Trophoblast cell (in vitro differentiated cells and primary cell): ENCODE measurements around the gene GLI2.

Source experiments
- DNase-seq, 2 donors: peaks; one replicate each; pipeline ENCODE4 v3.0.0-alpha.2; 2016
- H2AFZ ChIP-seq: 2 replicates; pipeline ENCODE4 v1.6.1; 2013; ENCODE audit warnings: low read length, moderate library complexity, mild to moderate bottlenecking; ENCODE audit not compliant: insufficient read depth, poor library complexity
- H2AK5ac ChIP-seq: 2 replicates; pipeline ENCODE4 v1.6.1; 2013; ENCODE audit warnings: mild to moderate bottlenecking, low read length
- H2BK120ac ChIP-seq: 2 replicates; pipeline ENCODE4 v1.6.1; 2013; ENCODE audit warnings: low read length, mild to moderate bottlenecking, moderate library complexity; ENCODE audit not compliant: insufficient read depth, poor library complexity
- H2BK12ac ChIP-seq: 2 replicates; pipeline ENCODE4 v1.6.1; 2013; ENCODE audit warnings: mild to moderate bottlenecking, low read length, moderate library complexity
- H2BK5ac ChIP-seq: 2 replicates; pipeline ENCODE4 v1.6.1; 2013; ENCODE audit warnings: low read length, low read depth, moderate library complexity, mild to moderate bottlenecking; ENCODE audit not compliant: poor library complexity
- H3K14ac ChIP-seq: 2 replicates; pipeline ENCODE4 v1.6.1; 2013; ENCODE audit warnings: mild to moderate bottlenecking, low read length
- H3K18ac ChIP-seq: 2 replicates; pipeline ENCODE4 v1.6.1; 2013; ENCODE audit warnings: mild to moderate bottlenecking, low read length
- H3K23ac ChIP-seq: 2 replicates; pipeline ENCODE4 v1.6.1; 2013; ENCODE audit warnings: low read length
- H3K27ac ChIP-seq: 2 replicates; pipeline ENCODE4 v1.5.1; 2013; ENCODE audit warnings: low read depth, mild to moderate bottlenecking, inconsistent platforms, low read length, moderate library complexity
- H3K27me3 ChIP-seq: 2 replicates; pipeline ENCODE4 v1.6.1; 2013; ENCODE audit warnings: inconsistent platforms, mild to moderate bottlenecking, low read length, moderate library complexity; ENCODE audit not compliant: insufficient read depth
- H3K36me3 ChIP-seq, 2 experiments: 1 replicate in 1 of 2; 2 replicates in 1 of 2; pipeline ENCODE4 v1.6.1; 2013; ENCODE audit warnings: low read length in 2 of 2, mild to moderate bottlenecking in 2 of 2, moderate library complexity in 1 of 2; ENCODE audit not compliant: insufficient read depth in 2 of 2, control insufficient read depth in 1 of 2
- H3K4ac ChIP-seq: 2 replicates; pipeline ENCODE4 v1.6.1; 2013; ENCODE audit warnings: low read depth, mild to moderate bottlenecking, low read length, moderate library complexity
- H3K4me1 ChIP-seq, 2 experiments: 1 replicate in 1 of 2; 2 replicates in 1 of 2; pipeline ENCODE4 v1.6.1; 2013; ENCODE audit warnings: low read length in 2 of 2, mild to moderate bottlenecking in 2 of 2, moderate library complexity in 1 of 2; ENCODE audit not compliant: insufficient read depth in 2 of 2, control insufficient read depth in 1 of 2
- H3K4me2 ChIP-seq: 2 replicates; pipeline ENCODE4 v1.6.1; 2013; ENCODE audit warnings: inconsistent platforms, mild to moderate bottlenecking, low read length, moderate library complexity
- H3K4me3 ChIP-seq: 2 replicates; pipeline ENCODE4 v1.5.1; 2013; ENCODE audit warnings: mild to moderate bottlenecking, low read depth, low read length, inconsistent platforms
- H3K79me1 ChIP-seq: one replicate; pipeline ENCODE4 v1.6.1; 2013; ENCODE audit warnings: low read length
- H3K79me2 ChIP-seq: 2 replicates; pipeline ENCODE4 v1.6.1; 2013; ENCODE audit warnings: low read length, mild to moderate bottlenecking; ENCODE audit not compliant: control insufficient read depth, insufficient read depth, poor library complexity
- H3K9ac ChIP-seq: 2 replicates; pipeline ENCODE4 v1.6.1; 2013; ENCODE audit warnings: mild to moderate bottlenecking, low read length
- H3K9me3 ChIP-seq: 2 replicates; pipeline ENCODE4 v1.6.1; 2013; ENCODE audit warnings: low read depth, mild to moderate bottlenecking, control low read depth, inconsistent platforms, low read length; ENCODE audit not compliant: insufficient read depth
- H4K12ac ChIP-seq: 2 replicates; pipeline ENCODE4 v1.6.1; 2013; ENCODE audit warnings: low read depth, mild to moderate bottlenecking, low read length, moderate library complexity
- H4K8ac ChIP-seq: 2 replicates; pipeline ENCODE4 v1.6.1; 2013; ENCODE audit warnings: low read depth, mild to moderate bottlenecking, low read length, moderate library complexity
- H4K91ac ChIP-seq: one replicate; pipeline ENCODE4 v1.6.1; 2013; ENCODE audit warnings: low read depth, mild to moderate bottlenecking, low read length, moderate library complexity
- WGBS: extraction: QIAGEN DNeasy Blood & Tissue Kit; methylation state at CpG from one replicate; pipeline ENCODE4 v1.1.7; 2013; ENCODE audit warnings: missing lambda C conversion rate; ENCODE audit not compliant: insufficient read length, insufficient coverage; ENCODE audit errors: extremely low coverage; 5-methylcytosine and 5-hydroxymethylcytosine counted together

GLI2 gene

DNA sequence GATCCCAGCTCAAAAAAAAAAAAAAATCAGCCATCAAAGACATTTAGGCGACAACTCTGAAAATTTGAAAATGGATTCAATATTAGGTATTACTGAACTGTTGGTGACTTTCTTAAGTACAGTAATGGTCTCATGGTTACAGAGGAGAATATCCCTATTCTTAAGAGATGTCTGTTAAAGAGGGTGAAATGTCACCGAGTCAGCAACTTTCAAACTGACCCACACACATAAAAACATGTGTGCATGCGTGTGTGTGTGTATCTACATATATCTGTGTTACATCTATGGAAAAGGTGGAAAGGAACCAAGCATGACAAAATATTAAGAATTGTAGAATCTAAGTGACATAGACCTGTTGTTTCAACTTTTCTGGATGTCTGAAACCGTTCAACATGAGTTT is 41.6 kb upstream of the GLI2 start:
- H3K79me2 ChIP-seq = no peaks in the 10 kb centered on the region
- H2AFZ ChIP-seq = no peak overlapping the region
- H3K9me3 ChIP-seq = peaks cover 2% of the 10 kb centered on the region
- no peaks in the 10 kb centered on the region for H3K4me1 ChIP-seq
- no peak overlapping the region for H3K4ac ChIP-seq
- H3K23ac ChIP-seq = no peak overlapping the region
- H2BK120ac ChIP-seq = no peak overlapping the region
- no peak overlapping the region for H4K91ac ChIP-seq
- no peak overlapping the region for H4K12ac ChIP-seq
- no peaks in the 10 kb centered on the region for H3K79me1 ChIP-seq
- DNase-seq = no peak
- no peak overlapping the region for H2AK5ac ChIP-seq
- H3K27ac ChIP-seq = no peak overlapping the region
- H3K18ac ChIP-seq = no peak overlapping the region
- H2BK12ac ChIP-seq = no peak overlapping the region
- no peak overlapping the region for H3K4me2 ChIP-seq
- no CpG with 5 or more reads among the region's 4 CpGs for WGBS
- H3K27me3 ChIP-seq = no peaks in the 10 kb centered on the region
- H3K9ac ChIP-seq = no peak overlapping the region
- H3K14ac ChIP-seq = no peak overlapping the region
- no peak overlapping the region for H3K4me3 ChIP-seq
- H4K8ac ChIP-seq = no peak overlapping the region
- H2BK5ac ChIP-seq = no peak overlapping the region
- no peaks in the 10 kb centered on the region for H3K36me3 ChIP-seq

DNA sequence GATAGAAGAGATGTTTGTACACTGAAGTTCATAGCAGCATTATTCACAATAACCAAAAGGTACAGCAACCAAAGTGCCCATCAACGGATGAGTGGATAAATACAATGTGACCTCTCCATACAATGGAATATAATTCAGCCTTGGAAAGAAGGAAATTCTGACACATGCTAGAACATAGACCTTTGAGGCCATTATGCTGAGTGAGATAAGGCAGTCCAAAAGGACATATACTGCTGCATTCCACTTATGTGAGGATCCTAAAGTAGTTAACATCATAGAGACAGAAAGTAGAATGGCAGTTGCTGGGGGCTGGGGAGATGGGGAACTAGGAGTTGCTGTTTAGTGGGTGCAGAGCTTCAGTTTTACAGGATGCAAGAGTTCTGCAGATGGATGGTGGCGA is 38.2 kb upstream of the GLI2 start:
- Histone ChIP-seq H3K14ac (no peak overlapping the region), H3K4ac (no peak overlapping the region), H3K36me3 (no peaks in the 10 kb centered on the region), H3K18ac (no peak overlapping the region), H2BK120ac (no peak overlapping the region), H4K8ac (no peak overlapping the region), H2AFZ (no peak overlapping the region), H2BK5ac (no peak overlapping the region), H3K4me3 (no peak overlapping the region), H4K12ac (no peak overlapping the region), H4K91ac (no peak overlapping the region), H2AK5ac (no peak overlapping the region), H3K27me3 (no peaks in the 10 kb centered on the region), H2BK12ac (no peak overlapping the region), H3K9ac (no peak overlapping the region), H3K4me1 (no peaks in the 10 kb centered on the region), H3K4me2 (no peak overlapping the region), H3K23ac (no peak overlapping the region), H3K9me3 (peaks cover 3% of the 10 kb centered on the region), H3K79me2 (no peaks in the 10 kb centered on the region), H3K79me1 (no peaks in the 10 kb centered on the region), H3K27ac (no peak overlapping the region)
- no CpG with 5 or more reads among the region's 2 CpGs for WGBS
- no peak for DNase-seq

DNA sequence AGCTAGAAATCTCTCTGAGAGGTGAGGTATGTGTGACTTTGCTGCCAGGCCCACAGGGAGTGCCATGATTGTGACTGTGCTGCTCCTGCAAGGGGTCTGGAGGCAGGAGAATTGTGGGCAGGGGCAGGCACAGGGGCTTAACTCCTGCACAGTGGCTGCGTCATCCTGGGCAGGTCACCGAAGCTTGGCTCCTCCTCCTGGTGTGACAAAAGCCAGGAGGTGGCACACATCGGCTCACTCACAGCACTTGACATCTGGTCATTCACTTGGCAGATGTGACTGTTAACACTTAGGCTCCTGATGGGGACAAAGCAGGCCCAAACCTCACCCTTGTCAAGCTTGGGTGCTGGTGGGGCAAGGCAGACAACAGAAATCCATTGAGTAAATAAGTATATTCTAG is 36.4 kb upstream of the GLI2 start:
- no peaks in the 10 kb centered on the region for H3K79me2 ChIP-seq
- H3K4me1 ChIP-seq = no peaks in the 10 kb centered on the region
- no peak overlapping the region for H4K12ac ChIP-seq
- DNase-seq = no peak
- no peak overlapping the region for H3K9ac ChIP-seq
- no peak overlapping the region for H3K23ac ChIP-seq
- H2BK12ac ChIP-seq = no peak overlapping the region
- no peak overlapping the region for H3K14ac ChIP-seq
- no peaks in the 10 kb centered on the region for H3K36me3 ChIP-seq
- no peak overlapping the region for H2AFZ ChIP-seq
- no peak overlapping the region for H3K4me3 ChIP-seq
- H2AK5ac ChIP-seq = no peak overlapping the region
- no peak overlapping the region for H3K4me2 ChIP-seq
- H4K8ac ChIP-seq = no peak overlapping the region
- H3K4ac ChIP-seq = no peak overlapping the region
- WGBS = no CpG with 5 or more reads among the region's 3 CpGs
- H2BK5ac ChIP-seq = no peak overlapping the region
- H3K18ac ChIP-seq = no peak overlapping the region
- H2BK120ac ChIP-seq = no peak overlapping the region
- no peak overlapping the region for H3K27ac ChIP-seq
- no peak overlapping the region for H4K91ac ChIP-seq
- H3K9me3 ChIP-seq = peaks cover 3% of the 10 kb centered on the region
- H3K79me1 ChIP-seq = no peaks in the 10 kb centered on the region
- H3K27me3 ChIP-seq = no peaks in the 10 kb centered on the region

DNA sequence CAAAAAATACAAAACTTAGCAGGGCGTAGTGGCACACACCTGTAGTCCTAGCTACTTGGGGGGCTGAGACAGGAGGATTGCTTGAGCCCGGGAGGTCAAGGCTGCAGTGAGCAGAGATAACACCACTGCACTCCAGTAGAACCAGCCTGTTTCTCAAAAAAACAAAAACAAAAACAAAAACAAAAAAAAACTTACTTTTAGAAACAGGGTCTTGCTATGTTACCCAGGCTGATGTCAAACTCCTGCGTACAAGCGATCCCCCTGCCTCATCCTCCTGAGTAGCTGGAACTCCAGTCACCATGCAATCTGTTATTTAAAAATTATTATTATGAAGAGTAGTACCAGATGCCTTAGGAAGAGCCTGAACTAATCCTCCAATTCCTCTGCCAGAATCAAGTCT is 35.0 kb upstream of the GLI2 start:
- no peak overlapping the region for H3K9ac ChIP-seq
- peaks cover 3% of the 10 kb centered on the region for H3K9me3 ChIP-seq
- no peak overlapping the region for H3K23ac ChIP-seq
- H2AFZ ChIP-seq = no peak overlapping the region
- no peak overlapping the region for H3K14ac ChIP-seq
- H4K12ac ChIP-seq = no peak overlapping the region
- H3K79me1 ChIP-seq = no peaks in the 10 kb centered on the region
- no peak overlapping the region for H2AK5ac ChIP-seq
- no peaks in the 10 kb centered on the region for H3K79me2 ChIP-seq
- no peaks in the 10 kb centered on the region for H3K27me3 ChIP-seq
- H2BK5ac ChIP-seq = no peak overlapping the region
- WGBS = no CpG with 5 or more reads among the region's 4 CpGs
- no peak overlapping the region for H3K27ac ChIP-seq
- no peak overlapping the region for H3K4me2 ChIP-seq
- no peaks in the 10 kb centered on the region for H3K36me3 ChIP-seq
- H3K4me1 ChIP-seq = no peaks in the 10 kb centered on the region
- H2BK12ac ChIP-seq = no peak overlapping the region
- no peak for DNase-seq
- H3K18ac ChIP-seq = no peak overlapping the region
- H3K4ac ChIP-seq = no peak overlapping the region
- no peak overlapping the region for H4K91ac ChIP-seq
- H2BK120ac ChIP-seq = no peak overlapping the region
- no peak overlapping the region for H4K8ac ChIP-seq
- no peak overlapping the region for H3K4me3 ChIP-seq
